D721Med (cell line): Measurements from ENCODE around the gene ELOVL1.
"Not testable (repeated sequence)": the region's sequence is repeated elsewhere in the genome, so short reads cannot be mapped to it uniquely, and the experiment has no call there.

Experiments used
- DNase-seq: peaks from one replicate; pipeline ENCODE4 v3.0.0; 2011; ENCODE audit warnings: low spot score; ENCODE audit not compliant: insufficient read length
- FAIRE-seq: peaks from 2 replicates; lab custom pipeline; 2011; peaks lifted over from hg19 to GRCh38; lab: Jason Lieb, UNC
- TF ChIP-seq, protein P1 (sequence below): IDR thresholded peaks from 2 replicates; pipeline ENCODE4 v1.5.1; 2012; ENCODE audit warnings: mild to moderate bottlenecking, control low read depth; ENCODE audit not compliant: insufficient read depth; ENCODE audit errors: missing control alignments

ELOVL1 gene

DNA sequence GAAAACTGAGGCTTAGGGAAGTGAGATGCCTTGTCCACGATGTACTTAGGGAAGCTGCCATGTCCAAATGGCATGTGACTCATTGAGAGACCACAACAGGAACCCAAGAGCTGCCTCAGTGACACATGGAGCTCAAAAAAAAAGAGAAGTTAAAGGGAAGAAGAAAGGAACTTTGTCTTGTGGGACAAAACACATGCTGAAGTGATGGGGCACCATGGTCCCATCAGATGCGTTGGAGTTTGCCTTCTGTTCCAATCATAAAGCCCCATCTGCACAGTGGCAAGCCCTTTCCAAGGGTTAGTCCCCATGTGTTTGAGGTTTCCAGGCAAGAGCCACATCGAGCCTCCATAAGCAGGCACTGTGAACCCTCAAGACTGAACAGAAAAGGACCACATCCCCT is 13.8 kb upstream of the ELOVL1 start:
- DNase-seq (no peak), FAIRE-seq (no peak)
- TF ChIP-seq, protein P1, sequence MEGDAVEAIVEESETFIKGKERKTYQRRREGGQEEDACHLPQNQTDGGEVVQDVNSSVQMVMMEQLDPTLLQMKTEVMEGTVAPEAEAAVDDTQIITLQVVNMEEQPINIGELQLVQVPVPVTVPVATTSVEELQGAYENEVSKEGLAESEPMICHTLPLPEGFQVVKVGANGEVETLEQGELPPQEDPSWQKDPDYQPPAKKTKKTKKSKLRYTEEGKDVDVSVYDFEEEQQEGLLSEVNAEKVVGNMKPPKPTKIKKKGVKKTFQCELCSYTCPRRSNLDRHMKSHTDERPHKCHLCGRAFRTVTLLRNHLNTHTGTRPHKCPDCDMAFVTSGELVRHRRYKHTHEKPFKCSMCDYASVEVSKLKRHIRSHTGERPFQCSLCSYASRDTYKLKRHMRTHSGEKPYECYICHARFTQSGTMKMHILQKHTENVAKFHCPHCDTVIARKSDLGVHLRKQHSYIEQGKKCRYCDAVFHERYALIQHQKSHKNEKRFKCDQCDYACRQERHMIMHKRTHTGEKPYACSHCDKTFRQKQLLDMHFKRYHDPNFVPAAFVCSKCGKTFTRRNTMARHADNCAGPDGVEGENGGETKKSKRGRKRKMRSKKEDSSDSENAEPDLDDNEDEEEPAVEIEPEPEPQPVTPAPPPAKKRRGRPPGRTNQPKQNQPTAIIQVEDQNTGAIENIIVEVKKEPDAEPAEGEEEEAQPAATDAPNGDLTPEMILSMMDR = no peak

DNA sequence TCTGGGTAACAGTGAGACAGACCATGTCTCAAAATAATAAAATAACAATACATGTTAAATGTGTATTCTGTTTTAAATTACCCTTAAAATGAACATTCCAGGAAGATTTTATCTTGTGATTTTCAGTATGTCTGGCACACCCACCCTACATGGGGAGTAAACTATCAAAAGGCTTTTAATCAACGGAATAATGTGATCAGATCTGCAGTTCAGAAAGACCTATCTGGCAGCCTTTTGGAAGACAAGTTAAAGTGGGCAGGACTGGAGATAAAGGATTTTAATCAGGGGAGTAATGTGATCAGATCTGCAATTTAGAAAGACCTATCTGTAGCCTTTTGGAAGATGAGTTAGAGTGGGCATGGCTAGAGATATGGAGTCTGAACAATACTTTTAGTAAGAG is 11.7 kb upstream of the ELOVL1 start:
- DNase-seq (no peak), FAIRE-seq (no peak)
- TF ChIP-seq, protein P1 = no peak

DNA sequence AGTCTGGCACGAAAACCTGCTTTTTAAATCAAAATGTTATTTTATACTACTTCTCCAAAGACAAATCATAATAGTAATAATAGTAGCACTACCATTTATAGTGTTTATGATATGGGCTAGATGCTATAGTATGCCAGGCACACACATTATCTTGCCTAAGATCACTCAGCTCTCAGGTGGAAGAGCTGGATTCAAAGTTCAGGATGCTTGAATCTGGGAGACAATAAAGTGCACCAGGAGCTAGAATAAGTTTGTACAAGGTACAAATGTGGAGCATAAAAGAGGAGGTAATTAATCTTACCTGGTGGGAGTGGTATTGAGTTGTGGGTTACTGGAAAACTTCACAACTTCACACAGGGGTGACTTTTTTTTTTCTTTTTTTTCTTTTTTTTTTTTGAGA is 10.0 kb upstream of the ELOVL1 start:
- FAIRE-seq = no peak
- DNase-seq = no peak
- TF ChIP-seq, protein P1 = no peak

DNA sequence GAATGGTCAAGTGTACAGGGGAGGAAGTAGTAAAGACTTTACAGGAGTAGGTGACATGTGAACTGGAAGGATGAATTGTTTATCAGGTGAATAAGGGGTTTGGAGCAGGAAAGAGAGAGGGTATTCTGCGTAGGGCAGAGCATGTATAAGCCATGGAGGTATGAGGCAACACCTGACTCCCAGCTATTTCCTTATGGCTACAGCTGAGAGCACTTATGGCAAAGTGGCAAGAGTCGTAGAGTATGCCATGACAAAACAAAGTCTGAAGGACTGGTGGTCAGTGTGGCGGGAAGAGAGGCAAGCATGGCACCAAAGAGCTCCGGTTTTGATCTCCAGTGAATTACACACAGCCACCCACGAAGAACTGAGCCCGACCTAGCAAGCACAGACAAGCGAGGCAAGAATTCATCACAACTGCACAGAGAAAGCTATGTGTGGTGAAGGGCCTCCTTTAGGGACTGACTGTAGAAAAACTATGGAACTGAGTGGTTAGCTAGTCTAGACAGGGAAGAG is 9.0 kb upstream of the ELOVL1 start:
- TF ChIP-seq, protein P1 = no peak
- no peak for FAIRE-seq
- DNase-seq = no peak

DNA sequence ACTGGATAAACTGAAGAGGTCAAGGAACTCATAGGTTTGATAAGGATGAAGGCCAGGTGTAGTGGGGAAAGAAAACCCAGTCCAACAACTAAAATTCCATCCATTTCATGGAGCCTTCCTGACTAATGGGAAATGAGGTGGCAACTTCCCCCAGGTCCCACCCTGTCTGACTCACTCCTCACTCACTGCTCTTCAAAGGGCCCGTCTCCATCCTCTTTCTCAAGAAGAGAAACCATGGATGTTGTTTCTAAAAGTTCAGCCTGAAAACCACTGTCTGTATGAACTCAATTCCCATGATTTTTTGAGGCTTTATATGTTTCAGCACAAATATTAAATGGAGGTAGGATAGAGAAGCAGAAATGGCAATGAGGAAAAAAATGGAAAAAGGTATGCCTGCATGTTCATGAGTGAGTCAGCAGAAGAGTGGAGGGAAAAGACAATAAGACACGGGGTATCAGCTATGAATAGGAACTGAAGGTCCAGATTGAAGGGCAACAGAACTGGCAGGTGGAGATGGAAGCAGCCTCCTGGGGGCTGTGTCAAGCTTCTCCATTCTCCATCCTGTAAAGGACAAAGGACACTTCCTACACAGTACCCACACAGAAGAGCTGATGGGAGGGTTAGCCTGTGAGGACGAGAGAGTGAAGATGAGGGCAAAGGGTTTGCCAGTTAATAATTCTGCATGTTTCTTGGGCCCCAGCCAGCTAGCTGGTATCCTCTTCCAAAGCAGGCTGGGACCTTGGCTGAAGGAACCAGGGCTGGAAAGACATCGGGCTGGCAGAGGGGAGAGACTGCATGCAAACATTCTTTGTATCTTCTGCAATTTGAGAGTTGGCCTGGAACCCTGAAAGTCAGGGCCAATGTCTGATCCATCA is 5.5 kb upstream of the ELOVL1 start:
- FAIRE-seq = no peak
- DNase-seq = no peak
- TF ChIP-seq, protein P1 = no peak

DNA sequence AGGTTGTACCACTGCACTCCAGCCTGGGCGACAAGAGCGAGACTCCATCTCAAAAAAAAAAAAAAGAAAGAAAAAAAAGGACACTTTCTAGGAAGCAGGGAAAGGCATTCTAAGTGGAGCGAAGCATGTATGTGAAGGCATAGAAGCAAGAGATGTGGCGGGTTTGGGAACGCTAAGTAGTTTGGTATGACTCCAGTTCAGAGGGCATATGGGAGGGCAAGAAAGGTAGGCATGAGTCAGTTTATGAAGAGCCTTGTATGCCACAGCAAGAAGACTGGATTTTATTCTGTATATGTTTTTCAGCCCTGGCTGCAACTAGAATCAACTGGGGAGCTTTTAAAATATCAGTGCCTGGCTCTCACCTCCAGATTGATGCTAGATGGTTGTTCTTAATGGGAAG is 4.4 kb upstream of the ELOVL1 start:
- no peak for FAIRE-seq
- DNase-seq = no peak
- TF ChIP-seq, protein P1 = no peak

DNA sequence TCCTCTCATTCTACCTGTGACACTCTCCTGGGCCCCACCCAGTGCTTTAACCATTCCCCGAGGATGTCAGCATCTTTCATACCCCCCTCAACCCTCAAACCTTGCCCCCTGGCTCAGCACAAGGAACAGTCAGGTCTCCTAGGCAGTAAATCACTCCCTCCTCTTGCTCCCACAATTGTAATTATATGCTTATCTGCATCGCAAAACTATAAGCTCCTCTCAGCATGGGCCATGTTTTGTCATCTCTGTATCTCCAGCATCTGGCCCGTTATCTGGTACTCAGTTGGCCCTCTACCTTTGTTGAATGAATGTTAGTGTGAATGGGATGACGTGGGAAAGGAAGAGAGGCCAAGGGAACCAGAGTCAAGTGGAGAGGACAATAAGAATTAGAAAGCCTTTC is 2.8 kb upstream of the ELOVL1 start:
- no peak for FAIRE-seq
- TF ChIP-seq, protein P1 = no peak
- no peak for DNase-seq

DNA sequence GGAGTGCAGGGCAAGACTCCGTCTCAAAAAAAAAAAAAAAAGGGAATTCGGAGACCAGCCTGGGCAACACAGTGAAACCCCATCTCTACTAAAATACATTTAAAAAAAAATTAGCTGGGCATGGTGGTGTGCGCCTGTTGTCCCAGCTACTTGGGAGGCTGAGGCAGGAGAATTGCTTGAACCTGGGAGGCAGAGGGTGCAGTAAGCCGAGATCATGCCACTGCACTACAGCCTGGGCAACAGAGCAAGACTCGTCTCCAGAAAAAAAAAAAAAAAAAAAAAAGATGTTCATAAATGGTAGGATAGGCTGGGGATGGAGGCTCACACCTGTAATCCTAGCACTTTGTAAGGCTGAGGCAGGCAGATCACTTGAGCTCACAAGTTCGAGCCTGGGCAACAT is 2.0 kb upstream of the ELOVL1 start:
- FAIRE-seq, DNase-seq: not testable (repeated sequence)
